H1 (cell line): Measurements from ENCODE around the gene KCNQ1OT1. TPM values are rescaled to one million over a fixed set of nuclear protein-coding genes. Genes with fewer than 3 reads are reported as not detected.

ENCODE experiments used
- CTCF ChIA-PET: fragments of 300-600 bp; sonication (Branson Sonifier 250); formaldehyde crosslinking; loops from one replicate; lab custom pipeline; 2021; ENCODE audit not compliant: partially characterized antibody; lab: Charles Lee
- POLR2A ChIA-PET: fragments of 300-600 bp; sonication (Branson Sonifier 250); formaldehyde crosslinking; loops from one replicate; lab custom pipeline; 2021; ENCODE audit warnings: inconsistent platforms; ENCODE audit not compliant: partially characterized antibody; lab: Charles Lee
- DNase-seq, 2 experiments: peaks; one replicate each; pipeline versions ENCODE4 v3.0.0 to v3.0.0-alpha.2; 2010 to 2022; ENCODE audit warnings: low spot score in 2 of 2, low read depth in 1 of 2, mixed read lengths in 1 of 2
- FAIRE-seq: peaks from 2 replicates; lab custom pipeline; 2011; peaks lifted over from hg19 to GRCh38; lab: Jason Lieb, UNC
- H2AFZ ChIP-seq: 2 replicates; pipeline ENCODE4 v1.8.1; 2012; ENCODE audit warnings: low read length, inconsistent platforms
- H2AK5ac ChIP-seq: 2 replicates; pipeline ENCODE4 v1.6.1; 2013; ENCODE audit warnings: low read depth, low read length
- H2BK120ac ChIP-seq: replicated peaks from 2 replicates; pipeline ENCODE3; 2013; ENCODE audit warnings: low read depth, low read length, inconsistent platforms
- H2BK12ac ChIP-seq: 2 replicates; pipeline ENCODE4 v1.6.1; 2013; ENCODE audit warnings: low read depth, low read length
- H2BK15ac ChIP-seq: 2 replicates; pipeline ENCODE4 v1.6.1; 2013; ENCODE audit warnings: low read length
- H2BK20ac ChIP-seq: 2 replicates; pipeline ENCODE4 v1.6.1; 2013; ENCODE audit warnings: low read length
- H2BK5ac ChIP-seq: 2 replicates; pipeline ENCODE4 v1.6.1; 2013; ENCODE audit warnings: low read depth, low read length
- H3K14ac ChIP-seq: 2 replicates; pipeline ENCODE4 v1.6.1; 2013; ENCODE audit warnings: inconsistent platforms; ENCODE audit not compliant: insufficient read length
- H3K18ac ChIP-seq: 2 replicates; pipeline ENCODE4 v1.6.1; 2013; ENCODE audit warnings: low read length; ENCODE audit errors: extremely low read depth
- H3K23ac ChIP-seq: 2 replicates; pipeline ENCODE4 v1.6.1; 2013; ENCODE audit warnings: inconsistent platforms; ENCODE audit not compliant: insufficient read length
- H3K23me2 ChIP-seq: 2 replicates; pipeline ENCODE4 v1.6.1; 2013; ENCODE audit warnings: low read depth, low read length
- H3K27ac ChIP-seq: 2 replicates; pipeline ENCODE4 v1.6.1; 2011; ENCODE audit warnings: low read depth, low read length, inconsistent platforms
- H3K27me3 ChIP-seq, 4 experiments: replicated peaks in 1 of 4; 1 replicate in 1 of 4; 2 replicates in 3 of 4; pipeline versions ENCODE4 v1.6.1 to v1.8.1; 2011 to 2013; ENCODE audit warnings: low read length in 3 of 4, mild to moderate bottlenecking in 3 of 4, inconsistent platforms in 2 of 4, mixed read lengths in 2 of 4, moderate library complexity in 1 of 4; ENCODE audit not compliant: control insufficient read depth in 3 of 4, insufficient read depth in 3 of 4; ENCODE audit errors: extremely low read depth in 1 of 4
- H3K36me3 ChIP-seq, 4 experiments: 2 replicates each; pipeline versions ENCODE4 v1.6.1 to v1.8.1; 2011 to 2013; ENCODE audit warnings: mild to moderate bottlenecking in 4 of 4, low read length in 3 of 4, moderate library complexity in 2 of 4, control low read depth in 1 of 4, inconsistent platforms in 1 of 4; ENCODE audit not compliant: insufficient read depth in 4 of 4, control insufficient read depth in 2 of 4
- H3K4ac ChIP-seq: replicated peaks from 2 replicates; pipeline ENCODE3; 2013; ENCODE audit warnings: low read length, low read depth, mixed read lengths, inconsistent platforms; ENCODE audit not compliant: insufficient read length
- H3K4me1 ChIP-seq, 4 experiments: replicated peaks in 1 of 4; 1 replicate in 1 of 4; 2 replicates in 3 of 4; pipeline versions ENCODE4 v1.6.1 to v1.8.1; 2011 to 2013; ENCODE audit warnings: low read length in 3 of 4, inconsistent platforms in 2 of 4, mixed read lengths in 1 of 4; ENCODE audit not compliant: insufficient read depth in 4 of 4, control insufficient read depth in 3 of 4
- H3K4me2 ChIP-seq, 2 experiments: 2 replicates each; pipeline versions ENCODE4 v1.6.1 to v1.8.1; 2011 to 2013; ENCODE audit warnings: low read depth in 2 of 2, low read length in 2 of 2, control low read depth in 1 of 2, inconsistent platforms in 1 of 2, mild to moderate bottlenecking in 1 of 2; ENCODE audit not compliant: insufficient read depth in 1 of 2
- H3K4me3 ChIP-seq, 4 experiments: fragments of 200-600, 300-600 bp in 1 of 4; sonication (generic), shearing (Covaris generic), sonication (Bioruptor Twin) in 1 of 4; 2 replicates each; pipeline versions ENCODE4 v1.5.1 to v1.8.1; 2011 to 2016; ENCODE audit warnings: low read length in 4 of 4, low read depth in 3 of 4, control low read depth in 2 of 4, inconsistent platforms in 2 of 4, mild to moderate bottlenecking in 2 of 4, mixed read lengths in 1 of 4, moderate library complexity in 1 of 4; ENCODE audit not compliant: insufficient read depth in 2 of 4; ENCODE audit errors: extremely low read depth in 1 of 4
- H3K56ac ChIP-seq: replicated peaks from 2 replicates; pipeline ENCODE3; 2013; ENCODE audit warnings: low read depth, mild to moderate bottlenecking, mixed read lengths, low read length, inconsistent platforms; ENCODE audit not compliant: insufficient read length
- H3K79me1 ChIP-seq: 2 replicates; pipeline ENCODE4 v1.6.1; 2013; ENCODE audit warnings: low read depth, low read length, control low read depth
- H3K79me2 ChIP-seq, 2 experiments: 2 replicates each; pipeline versions ENCODE4 v1.6.1 to v1.8.1; 2012 to 2013; ENCODE audit warnings: low read length in 2 of 2, mild to moderate bottlenecking in 2 of 2, inconsistent platforms in 1 of 2; ENCODE audit not compliant: insufficient read depth in 2 of 2, control insufficient read depth in 1 of 2
- H3K9ac ChIP-seq, 4 experiments: replicated peaks in 1 of 4; 1 replicate in 1 of 4; 2 replicates in 3 of 4; pipeline versions ENCODE4 v1.6.1 to v1.8.1; 2011 to 2013; ENCODE audit warnings: low read depth in 3 of 4, low read length in 3 of 4, control low read depth in 2 of 4, mild to moderate bottlenecking in 2 of 4, moderate library complexity in 2 of 4, inconsistent platforms in 1 of 4; ENCODE audit errors: extremely low read depth in 1 of 4
- H3K9me3 ChIP-seq, 2 experiments: 2 replicates each; pipeline versions ENCODE4 v1.6.1 to v1.8.1; 2012 to 2013; ENCODE audit warnings: mild to moderate bottlenecking in 2 of 2, moderate library complexity in 2 of 2, control low read depth in 1 of 2, inconsistent platforms in 1 of 2, low read depth in 1 of 2, low read length in 1 of 2, mixed read lengths in 1 of 2; ENCODE audit not compliant: insufficient read depth in 2 of 2
- H4K20me1 ChIP-seq, 2 experiments: replicated peaks in 1 of 2; 2 replicates each; pipeline versions ENCODE3 to v1.8.1; 2011 to 2013; ENCODE audit warnings: inconsistent platforms in 2 of 2, low read length in 2 of 2, mild to moderate bottlenecking in 1 of 2; ENCODE audit not compliant: insufficient read depth in 2 of 2, control insufficient read depth in 1 of 2
- H4K5ac ChIP-seq: 2 replicates; pipeline ENCODE4 v1.6.1; 2013; ENCODE audit warnings: low read length, low read depth, mixed read lengths, inconsistent platforms; ENCODE audit not compliant: insufficient read length
- H4K8ac ChIP-seq: 2 replicates; pipeline ENCODE4 v1.8.0; 2013; ENCODE audit warnings: mild to moderate bottlenecking, moderate library complexity, low read length, inconsistent platforms; ENCODE audit not compliant: insufficient read depth; ENCODE audit errors: extremely low read depth
- H4K91ac ChIP-seq: replicated peaks from 2 replicates; pipeline ENCODE3; 2013; ENCODE audit warnings: low read length, mixed read lengths, inconsistent platforms; ENCODE audit not compliant: insufficient read length
- BACH1 ChIP-seq: IDR thresholded peaks from 2 replicates; pipeline ENCODE4 v1.6.1; 2012; ENCODE audit warnings: low read length, improper control_type of control experiment
- BCL11A ChIP-seq, 2 experiments: IDR thresholded peaks; one replicate each; pipeline ENCODE4 v1.6.1; 2011; ENCODE audit warnings: low read depth in 2 of 2, low read length in 2 of 2, mild to moderate bottlenecking in 2 of 2
- KDM1A ChIP-seq: fragments of 200-600, 300-600 bp; sonication (generic); IDR thresholded peaks from 2 replicates; pipeline ENCODE4 v1.7.1; 2016; ENCODE audit warnings: mild to moderate bottlenecking, low read length, borderline replicate concordance
- WGBS, 2 experiments: shearing (Covaris generic) in 1 of 2; methylation state at CpG; one replicate each; pipeline versions ENCODE4 v1.1.6 to v1.1.7; 2013 to 2015; ENCODE audit warnings: low lambda C conversion rate in 2 of 2, mixed read lengths in 2 of 2, inconsistent platforms in 1 of 2, low coverage in 1 of 2, missing lambda C conversion rate in 1 of 2; ENCODE audit not compliant: insufficient replicate concordance in 2 of 2, insufficient coverage in 1 of 2, insufficient read length in 1 of 2; ENCODE audit errors: extremely low coverage in 1 of 2, missing lambda C conversion rate in 1 of 2; 5-methylcytosine and 5-hydroxymethylcytosine counted together
- polyA plus RNA-seq, 7 experiments: library from polyadenylated mRNA; depleted of rRNA in 3 of 7; stranded (reverse) in 5 of 7; unstranded in 2 of 7; fragments of >200 nt in 5 of 7; fragments of 200-250 nt in 2 of 7; gene quantifications; 1 replicate in 5 of 7; 2 replicates in 1 of 7; 4 replicates in 1 of 7; pipeline versions ENCODE4 v1.2.1 to v1.2.3, GENCODE V29; 2011 to 2013; ENCODE audit warnings: missing spikeins in 2 of 7, mixed read lengths in 2 of 7
- total RNA-seq: library from RNA; stranded (reverse); fragmentation: NEBNext Ultra II Directional; extraction: Animal tissue kit (Norgen Biotek cat#: 25700); gene quantifications from 2 replicates; pipeline ENCODE4 v1.2.1, GENCODE V29; 2021

KCNQ1OT1 gene
- total and polyA plus RNA-seq, 2 of the 8 experiments (the other 6 are each of a cell fraction or from before 2014, with no cell fraction given): 0.21 to 1.2 TPM

DNA sequence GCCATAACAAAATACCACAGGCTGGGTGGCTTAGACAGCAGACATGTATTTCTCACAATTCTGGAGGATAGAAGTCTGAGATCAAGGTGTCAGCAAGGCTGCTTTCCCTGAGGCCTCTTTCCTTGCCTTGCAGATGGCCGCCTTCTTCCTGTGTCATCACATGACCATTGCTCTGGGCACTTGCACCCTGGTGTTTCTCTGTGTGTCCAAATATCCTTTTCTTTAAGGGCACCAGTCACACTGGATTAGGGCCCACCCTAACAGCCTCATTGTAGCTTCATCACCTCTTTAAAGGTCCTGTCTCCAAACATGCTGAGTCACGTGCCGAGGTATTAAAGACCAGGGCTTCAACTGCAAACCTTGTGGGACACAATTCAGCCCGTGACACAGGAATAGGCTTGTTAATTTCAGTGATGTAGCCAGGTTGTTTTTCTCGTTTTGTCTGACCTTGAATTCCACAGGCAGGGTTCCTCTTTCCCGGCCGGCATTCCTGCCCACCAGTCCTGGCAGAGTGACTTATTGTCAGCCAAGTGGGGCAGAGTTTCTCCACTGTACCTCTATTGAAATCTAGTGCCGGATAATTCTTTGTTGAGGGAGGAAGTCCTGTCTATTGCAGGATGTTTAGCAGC, 100.1 kb downstream of the KCNQ1OT1 start:
- H3K4me2 ChIP-seq: no peak overlapping the region
- H3K36me3 ChIP-seq: peaks cover 0 to 3% (median 0%) of the 10 kb centered on the region in 4 experiments; a peak in 1 of 8 replicates
- no peak overlapping the region for H3K14ac ChIP-seq
- H2BK5ac ChIP-seq: no peak overlapping the region
- no peak for TF ChIP-seq KDM1A
- 0 out of 2 replicates have a peak, but pooled peaks have one; percentile 58 for TF ChIP-seq BACH1
- TF ChIP-seq BCL11A (IDR thresholded peaks at IDR 0.05; ENCODE audit: low read depth in 2 of 2, low read length in 2 of 2): no peak
- H4K91ac ChIP-seq: no peak overlapping the region
- H2AK5ac ChIP-seq: no peak overlapping the region
- no peak overlapping the region for H2BK120ac ChIP-seq
- H4K8ac ChIP-seq: no peak overlapping the region
- H3K56ac ChIP-seq: no peak overlapping the region
- no peak overlapping the region for H3K4ac ChIP-seq
- no peak overlapping the region for H3K23ac ChIP-seq
- no peak overlapping the region for H3K9ac ChIP-seq
- no peak overlapping the region for H3K27ac ChIP-seq
- no peak overlapping the region for H3K4me3 ChIP-seq
- FAIRE-seq (no peak), DNase-seq (no peak)
- no peaks in the 10 kb centered on the region for H3K23me2 ChIP-seq
- H2AFZ ChIP-seq: 0 out of 2 replicates have a peak overlapping the region, but pooled peaks have one; percentile 35
- no peaks in the 10 kb centered on the region for H3K79me2 ChIP-seq
- WGBS, 2 experiments: 76% methylated on average over 8 of the region's 8 CpGs; no CpG with 5 or more reads in 1 of the 2 experiments
- no peaks in the 10 kb centered on the region for H3K79me1 ChIP-seq
- no peak overlapping the region for H2BK15ac ChIP-seq
- H4K20me1 ChIP-seq: no peaks in the 10 kb centered on the region
- POLR2A ChIA-PET: no interaction called here
- no peak overlapping the region for H4K5ac ChIP-seq
- H2BK12ac ChIP-seq: no peak overlapping the region
- peaks cover 0 to 12% of the 10 kb centered on the region in 2 experiments; a peak in 1 of 4 replicates for H3K9me3 ChIP-seq
- H3K4me1 ChIP-seq: no peaks in the 10 kb centered on the region
- CTCF ChIA-PET: no interaction called here
- H3K27me3 ChIP-seq: peaks cover 33 to 74% (median 61%) of the 10 kb centered on the region in 4 experiments
- H3K18ac ChIP-seq: no peak overlapping the region
- H2BK20ac ChIP-seq: no peak overlapping the region
